ENCODE data around the gene CCL17. TPM values are rescaled to one million over a fixed set of nuclear protein-coding genes. Genes with fewer than 3 reads are reported as not detected.

The CCL17 gene
- polyA plus RNA-seq: not detected

DNA sequence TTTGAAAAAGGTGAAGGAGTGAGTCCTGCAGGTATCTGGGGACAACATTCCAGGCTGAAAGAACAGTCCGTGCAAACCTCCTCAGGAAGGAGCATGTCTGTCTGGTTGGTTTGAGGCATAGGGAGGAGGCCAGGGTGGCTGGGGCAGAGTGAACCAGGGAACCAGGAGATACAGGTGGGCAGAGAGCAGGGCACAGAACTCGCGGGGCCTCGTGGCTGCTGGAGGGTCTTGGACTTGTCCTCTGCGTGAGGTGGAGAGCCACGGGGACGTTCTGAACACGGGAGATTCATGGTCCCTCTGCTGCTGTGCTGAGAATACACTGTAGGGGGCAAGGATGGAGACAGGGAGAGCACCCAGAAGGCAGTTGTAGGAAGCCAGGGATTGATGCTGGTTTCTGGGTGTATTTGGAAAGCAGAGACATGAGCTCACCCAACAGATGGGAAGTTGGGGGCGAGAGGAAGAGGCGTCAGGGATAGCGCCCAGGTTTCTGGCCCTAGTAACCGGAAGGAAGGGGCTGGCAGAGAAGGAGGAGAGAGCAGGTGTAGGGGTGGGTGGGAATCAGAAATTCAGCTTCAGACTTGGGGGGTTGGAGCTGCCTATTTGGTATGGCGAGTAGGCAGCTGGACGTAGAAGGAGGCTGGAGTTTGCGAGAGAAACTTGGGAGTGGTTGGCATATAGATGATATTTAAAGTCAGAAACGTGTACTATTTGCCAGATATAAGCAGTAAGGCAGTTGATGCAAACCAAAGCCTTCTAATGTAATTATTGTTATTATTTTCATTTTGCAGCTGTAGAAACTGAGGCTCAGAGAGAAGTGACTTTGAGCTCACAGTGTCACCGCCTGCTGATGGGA, at the start of gene CCL17:
CCL17 (plus strand) TSS at position 803 of the 853 bp plus-strand sequence. CDS start 9,166 bp downstream, outside the sequence.
- WGBS, 3 donors: 66% methylated on average over 17 of the region's 17 CpGs
- no peak within 1 kb of the TSS for H3K27ac ChIP-seq (ENCODE audit: low read depth, low read length)

GRCh38 chr16:57355898-57356414, 48.6 kb upstream of the CCL17 start:
- no peak overlapping the region for H3K27ac ChIP-seq (ENCODE audit: low read depth, low read length)
- 83 to 91% (median 85%) methylated on average over 5 of the region's 5 CpGs for WGBS, 3 donors

DNA sequence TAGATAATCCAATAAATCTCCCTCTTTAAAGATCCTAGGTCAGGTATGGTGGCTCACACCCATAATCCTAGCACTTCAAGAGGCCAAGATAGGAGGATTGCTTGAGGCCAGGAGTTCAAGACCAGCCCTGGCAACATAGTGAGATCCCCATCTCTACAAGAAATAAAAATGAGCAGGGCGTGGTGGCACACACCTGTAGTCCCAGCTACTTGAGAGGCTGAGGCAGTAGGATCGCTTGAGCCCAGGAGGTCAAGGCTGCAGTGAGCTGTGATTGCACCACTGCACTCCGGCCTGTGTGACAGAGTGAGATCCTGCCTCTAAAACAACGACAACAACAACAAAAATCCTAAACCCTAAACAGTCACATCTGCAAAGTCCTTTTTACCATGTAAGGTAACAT, 48.0 kb upstream of the CCL17 start:
- 78 to 99% (median 95%) methylated on average over 4 of the region's 4 CpGs for WGBS, 3 donors
- H3K27ac ChIP-seq (ENCODE audit: low read depth, low read length): no peak overlapping the region

DNA sequence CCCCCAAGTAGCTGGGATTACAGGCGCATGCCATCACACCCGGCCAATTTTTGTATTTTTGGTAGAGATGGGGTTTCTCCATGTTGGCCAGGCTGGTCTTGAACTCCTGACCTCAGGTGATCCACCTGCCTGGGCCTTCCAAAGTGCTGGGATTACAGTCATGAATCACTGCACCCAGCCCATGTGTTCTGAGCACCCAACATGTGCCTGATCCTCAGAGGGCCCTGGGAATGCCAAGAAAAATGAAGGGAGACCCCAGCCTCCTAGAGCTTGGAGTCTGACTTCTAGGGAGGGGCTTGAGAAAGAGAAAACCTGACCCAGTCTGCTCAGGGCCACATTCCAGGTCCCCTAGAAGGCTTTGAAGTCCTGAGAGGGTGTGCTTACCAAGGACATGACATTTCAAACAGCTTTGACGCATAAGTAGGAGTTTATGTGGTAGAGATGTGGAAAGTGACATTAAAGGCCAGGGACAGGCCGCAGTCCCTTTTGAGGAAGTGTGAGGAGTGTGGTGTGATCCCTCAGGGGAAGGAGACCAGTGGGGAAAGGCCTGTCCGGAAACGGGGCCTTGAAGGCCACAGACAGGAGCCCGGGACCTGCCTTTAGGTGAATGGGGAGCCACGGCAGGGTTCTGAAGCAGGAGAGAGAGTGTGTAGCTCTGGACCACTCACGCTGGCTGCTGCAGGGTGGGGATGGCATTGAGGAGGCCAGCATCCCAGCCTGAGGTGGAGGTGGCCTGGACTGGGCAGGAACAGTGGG, 47.1 kb upstream of the CCL17 start:
- WGBS, 3 donors: 76 to 88% (median 79%) methylated on average over 9 of the region's 9 CpGs

GRCh38 chr16:57358086-57358420, 46.5 kb upstream of the CCL17 start:
- H3K27ac ChIP-seq (ENCODE audit: low read depth, low read length): no peak overlapping the region
- WGBS, 3 donors: 85 to 89% (median 86%) methylated on average over 7 of the region's 7 CpGs

More for the DNA sequence above, 47.1 kb upstream of the CCL17 start:
- no peak overlapping the region for H3K27ac ChIP-seq (ENCODE audit: low read depth, low read length)

DNA sequence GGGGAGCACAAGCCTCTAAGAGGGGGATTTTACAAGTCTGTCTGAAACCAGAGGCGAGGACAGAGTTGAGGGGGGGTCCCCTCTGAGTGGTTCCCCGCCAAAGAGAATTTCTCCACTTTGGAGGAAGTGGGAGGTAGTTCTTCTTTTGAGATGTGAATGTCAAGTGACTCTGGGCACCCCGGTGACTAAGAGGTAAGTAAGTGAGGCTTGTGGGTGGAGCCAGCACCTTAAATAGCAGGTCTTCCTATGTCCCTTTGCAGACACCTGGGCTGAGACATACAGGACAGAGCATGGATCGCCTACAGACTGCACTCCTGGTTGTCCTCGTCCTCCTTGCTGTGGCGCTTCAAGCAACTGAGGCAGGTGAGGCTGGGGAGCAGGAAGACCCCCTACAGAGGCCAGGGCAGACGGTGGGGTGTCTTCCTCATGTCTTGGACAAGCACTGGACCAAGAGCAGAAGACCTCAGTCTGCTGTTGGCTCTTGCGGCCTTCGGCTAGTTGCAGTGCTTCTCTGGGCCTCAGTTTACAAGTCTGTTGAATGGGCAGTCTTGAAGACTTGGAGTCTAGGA, 46.0 kb upstream of the CCL17 start, which contains the start of gene CCL22:
CCL22 (plus strand) TSS at position 257 of the 569 bp plus-strand sequence; CDS start at position 291, 34 bp downstream.
- 84 to 86% (median 86%) methylated on average over 9 of the region's 9 CpGs for WGBS, 3 donors
- H3K27ac ChIP-seq (ENCODE audit: low read depth, low read length): no peak within 1 kb of the TSS

DNA sequence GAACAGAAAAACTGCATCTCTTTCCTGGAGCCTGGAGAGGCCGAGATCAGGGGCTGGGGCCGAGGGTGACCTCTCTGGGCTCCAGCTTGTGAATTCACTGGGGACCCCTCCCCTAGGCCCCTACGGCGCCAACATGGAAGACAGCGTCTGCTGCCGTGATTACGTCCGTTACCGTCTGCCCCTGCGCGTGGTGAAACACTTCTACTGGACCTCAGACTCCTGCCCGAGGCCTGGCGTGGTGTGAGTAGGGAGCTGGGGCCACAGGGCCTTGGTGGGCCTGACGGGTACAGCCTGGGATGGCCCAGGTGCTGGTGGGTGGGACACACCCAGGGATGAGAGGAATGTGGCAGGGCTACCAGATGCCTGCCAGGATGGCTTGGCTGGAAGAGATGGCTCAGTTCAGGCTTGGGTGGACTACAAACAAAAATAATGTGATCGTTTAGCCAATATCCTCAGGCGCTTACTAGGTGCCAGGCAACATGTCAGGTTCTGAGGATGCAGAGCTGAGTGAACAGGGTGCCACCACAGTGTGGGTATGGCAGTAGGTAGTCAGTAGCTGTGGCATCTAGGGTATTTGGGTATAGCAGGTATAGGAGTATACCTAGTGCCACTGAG, 44.1 kb upstream of the CCL17 start:
- WGBS, 3 donors: 94 to 95% (median 94%) methylated on average over 16 of the region's 16 CpGs
- no peak overlapping the region for H3K27ac ChIP-seq (ENCODE audit: low read depth, low read length)

- no peak overlapping the region for H3K27ac ChIP-seq (ENCODE audit: low read depth, low read length)
- WGBS, 3 donors: 32 to 80% (median 68%) methylated on average over 4 of the region's 4 CpGs
Observed at GRCh38 chr16:57361404-57361803, 43.2 kb upstream of the CCL17 start.

DNA sequence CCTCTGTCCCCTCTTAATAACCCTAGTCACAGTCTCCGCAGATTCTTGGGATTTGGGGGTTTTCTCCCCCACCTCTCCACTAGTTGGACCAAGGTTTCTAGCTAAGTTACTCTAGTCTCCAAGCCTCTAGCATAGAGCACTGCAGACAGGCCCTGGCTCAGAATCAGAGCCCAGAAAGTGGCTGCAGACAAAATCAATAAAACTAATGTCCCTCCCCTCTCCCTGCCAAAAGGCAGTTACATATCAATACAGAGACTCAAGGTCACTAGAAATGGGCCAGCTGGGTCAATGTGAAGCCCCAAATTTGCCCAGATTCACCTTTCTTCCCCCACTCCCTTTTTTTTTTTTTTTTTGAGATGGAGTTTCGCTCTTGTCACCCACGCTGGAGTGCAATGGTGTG, 40.4 kb upstream of the CCL17 start:
- WGBS, 3 donors: 92 to 96% (median 96%) methylated on average over 3 of the region's 3 CpGs
- H3K27ac ChIP-seq (ENCODE audit: low read depth, low read length): no peak overlapping the region

DNA sequence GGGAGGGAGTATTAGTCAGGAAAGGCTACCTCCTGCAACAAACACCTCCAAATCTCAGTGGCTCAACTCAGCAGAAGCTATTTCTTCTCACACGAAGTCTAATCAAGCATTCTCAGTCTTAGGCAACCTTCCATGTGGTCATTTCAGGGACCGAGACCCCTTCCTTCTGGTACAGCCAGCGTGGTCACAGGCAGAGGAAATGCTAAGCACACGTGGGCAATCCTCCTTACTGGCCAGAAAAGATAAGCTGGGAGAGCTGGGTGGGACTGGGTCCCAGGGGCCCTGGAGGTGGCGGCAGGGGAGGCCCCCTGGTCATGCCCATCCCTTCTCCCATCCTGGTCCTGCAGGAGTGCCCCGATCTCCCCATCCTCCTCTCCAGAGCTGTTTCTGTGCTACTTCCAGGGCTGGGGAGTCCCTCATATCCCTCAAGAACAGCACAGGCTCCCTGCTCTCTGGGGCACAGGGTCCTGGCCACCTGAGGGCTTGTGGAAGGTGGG, 38.0 kb upstream of the CCL17 start:
- no peak overlapping the region for H3K27ac ChIP-seq (ENCODE audit: low read depth, low read length)
- WGBS, 3 donors: 31 to 70% (median 44%) methylated on average over 6 of the region's 6 CpGs

GRCh38 chr16:57367116-57367752, 37.3 kb upstream of the CCL17 start:
- 62 to 69% (median 64%) methylated on average over 7 of the region's 7 CpGs for WGBS, 3 donors
- no peak overlapping the region for H3K27ac ChIP-seq (ENCODE audit: low read depth, low read length)

DNA sequence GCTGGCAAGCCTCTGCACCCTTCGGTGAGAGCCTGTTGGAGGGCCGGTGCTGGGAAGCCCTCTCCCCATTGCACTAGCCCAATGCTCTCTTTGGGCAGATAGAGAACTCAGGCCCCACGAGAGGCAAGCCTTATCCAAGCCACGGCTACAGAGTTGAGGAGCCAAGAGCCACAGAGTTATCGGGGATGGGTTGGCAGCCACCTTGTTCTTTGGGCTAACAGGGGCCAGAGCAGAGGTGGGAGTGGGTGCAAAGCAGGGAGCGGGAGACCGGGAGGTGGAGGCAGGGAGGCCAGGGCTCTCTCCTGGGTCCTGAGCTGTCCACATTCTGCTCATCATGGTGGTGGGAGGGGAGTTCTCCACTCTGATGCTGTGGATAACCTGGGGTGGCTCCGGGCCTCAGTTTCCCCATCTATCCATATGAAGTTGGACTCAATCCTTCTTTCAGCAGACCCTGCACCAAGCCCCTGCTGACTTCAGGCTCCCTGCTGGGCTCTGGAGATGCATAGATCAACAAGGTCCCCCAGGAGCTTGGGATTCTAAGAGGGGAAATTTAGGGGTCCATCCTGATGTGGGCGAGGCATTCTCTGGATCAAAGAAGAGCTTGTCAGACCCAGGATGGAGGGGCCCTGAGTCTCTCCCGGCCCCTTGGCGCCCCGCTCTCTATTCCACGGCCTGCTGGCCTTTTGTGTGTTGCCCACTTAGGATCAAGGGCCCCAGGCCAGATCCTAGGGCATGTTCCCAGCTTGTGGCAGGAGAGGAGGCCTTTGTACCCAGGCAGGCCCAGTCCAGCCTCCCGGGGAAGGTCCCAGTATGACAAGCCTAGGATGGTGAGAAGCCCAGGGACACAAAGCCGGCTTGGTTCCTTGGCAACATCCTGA, 32.8 kb upstream of the CCL17 start:
- 76 to 82% (median 81%) methylated on average over 13 to 15 of the region's 15 CpGs for WGBS, 3 donors
- H3K27ac ChIP-seq (ENCODE audit: low read depth, low read length): no peak overlapping the region

GRCh38 chr16:57372372-57373116, 32.0 kb upstream of the CCL17 start, which contains the start of gene CX3CL1:
Gene CX3CL1, plus strand, starts transcription at chr16:57372490. Its CDS starts 79 bp downstream, at chr16:57372569.
- no peak within 1 kb of the TSS for H3K27ac ChIP-seq (ENCODE audit: low read depth, low read length)
- 21 to 47% (median 33%) methylated on average over 21 to 23 of the region's 23 CpGs for WGBS, 3 donors

GRCh38 chr16:57373117-57373947, 31.2 kb upstream of the CCL17 start:
- WGBS, 3 donors: 52 to 70% (median 60%) methylated on average over 9 of the region's 9 CpGs
- H3K27ac ChIP-seq (ENCODE audit: low read depth, low read length): no peak overlapping the region

- 50 to 57% (median 52%) methylated on average over 9 of the region's 9 CpGs for WGBS, 3 donors
- H3K27ac ChIP-seq (ENCODE audit: low read depth, low read length): no peak overlapping the region
Observed at GRCh38 chr16:57374067-57374534, 30.5 kb upstream of the CCL17 start.

Measured in adipose tissue (tissue), 3 donors.